EH (cell line): ENCODE results near the gene PPAN.
A peak's percentile ranks its signal among the peaks of the same experiment; 100 is the strongest.

Experiments
- DNase-seq: peaks from one replicate; pipeline ENCODE4 v3.0.0-alpha.2; 2015; ENCODE audit warnings: low read depth

Gene PPAN, protein sequence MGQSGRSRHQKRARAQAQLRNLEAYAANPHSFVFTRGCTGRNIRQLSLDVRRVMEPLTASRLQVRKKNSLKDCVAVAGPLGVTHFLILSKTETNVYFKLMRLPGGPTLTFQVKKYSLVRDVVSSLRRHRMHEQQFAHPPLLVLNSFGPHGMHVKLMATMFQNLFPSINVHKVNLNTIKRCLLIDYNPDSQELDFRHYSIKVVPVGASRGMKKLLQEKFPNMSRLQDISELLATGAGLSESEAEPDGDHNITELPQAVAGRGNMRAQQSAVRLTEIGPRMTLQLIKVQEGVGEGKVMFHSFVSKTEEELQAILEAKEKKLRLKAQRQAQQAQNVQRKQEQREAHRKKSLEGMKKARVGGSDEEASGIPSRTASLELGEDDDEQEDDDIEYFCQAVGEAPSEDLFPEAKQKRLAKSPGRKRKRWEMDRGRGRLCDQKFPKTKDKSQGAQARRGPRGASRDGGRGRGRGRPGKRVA

DNA sequence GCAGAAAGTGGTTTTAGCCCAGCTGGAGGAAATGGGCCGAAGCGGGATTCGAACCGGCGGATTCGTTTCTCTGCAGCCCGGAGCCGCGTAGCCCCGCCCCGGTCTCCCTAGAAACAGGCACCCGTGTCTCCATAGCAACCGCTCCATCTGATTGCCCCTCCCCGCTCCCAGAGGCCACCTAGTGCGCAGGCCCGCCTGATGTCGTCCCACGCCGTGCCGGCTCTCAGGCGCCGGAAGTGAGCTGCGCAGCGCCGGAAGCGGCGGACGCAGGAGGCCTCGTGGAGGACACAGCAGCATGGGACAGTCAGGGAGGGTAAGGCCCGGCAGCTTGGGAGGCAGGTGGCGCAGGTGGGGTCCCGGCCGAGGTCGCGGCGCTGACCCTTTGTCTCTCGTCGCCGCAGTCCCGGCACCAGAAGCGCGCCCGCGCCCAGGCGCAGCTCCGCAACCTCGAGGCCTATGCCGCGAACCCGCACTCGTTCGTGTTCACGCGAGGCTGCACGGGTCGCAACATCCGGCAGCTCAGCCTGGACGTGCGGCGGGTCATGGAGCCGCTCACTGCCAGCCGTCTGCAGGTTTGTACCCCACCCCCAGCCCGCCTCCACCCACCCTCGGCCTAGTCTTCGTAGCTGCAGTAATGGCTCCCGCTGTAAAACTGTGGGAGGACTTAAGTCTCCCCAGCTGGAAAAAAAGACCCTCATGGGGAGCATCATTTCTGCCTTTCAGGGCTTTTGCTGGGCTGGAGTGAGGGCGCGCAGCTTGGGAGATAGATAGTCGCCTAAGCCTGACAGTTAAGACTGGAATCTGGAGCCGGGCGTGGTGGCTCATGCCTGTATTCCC lies at the start of gene PPAN:
Gene PPAN, plus strand, starts transcription at position 263 of the 837 bp plus-strand sequence. Its CDS starts 33 bp downstream, at position 296.
- DNase-seq: peak; percentile 99

DNA sequence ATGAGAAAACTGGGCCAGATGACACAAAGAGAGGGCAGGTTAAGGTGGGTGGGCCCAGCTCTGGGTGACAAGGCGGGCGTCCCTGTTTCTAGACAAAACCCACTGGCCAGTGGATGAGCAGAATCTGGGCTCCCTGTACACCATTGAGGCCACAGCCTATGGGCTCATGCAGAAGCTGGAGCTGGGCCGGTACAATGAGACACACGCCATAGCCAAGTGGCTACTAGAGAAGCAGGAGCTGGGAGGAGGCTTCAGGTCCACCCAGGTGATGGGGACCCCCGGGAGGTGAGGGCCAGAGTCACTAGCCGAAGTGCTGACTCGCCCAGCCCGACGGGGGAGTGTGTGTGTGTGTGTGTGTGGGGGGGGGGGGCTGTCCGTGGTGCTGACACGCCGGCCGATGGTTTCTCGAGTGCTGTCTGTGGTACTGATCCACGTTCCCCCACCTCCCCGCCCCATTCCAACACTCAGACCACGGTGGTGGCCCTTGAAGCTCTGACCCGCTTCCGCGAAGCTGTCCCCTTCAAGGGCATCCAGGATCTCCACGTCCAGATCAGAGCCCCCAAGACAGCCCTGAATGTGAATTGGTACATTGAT lies 44.3 kb upstream of the PPAN start:
- peak; percentile 36 for DNase-seq

GRCh38 chr19:10068205-10068604 lies 38.0 kb upstream of the PPAN start:
- no peak for DNase-seq

DNA sequence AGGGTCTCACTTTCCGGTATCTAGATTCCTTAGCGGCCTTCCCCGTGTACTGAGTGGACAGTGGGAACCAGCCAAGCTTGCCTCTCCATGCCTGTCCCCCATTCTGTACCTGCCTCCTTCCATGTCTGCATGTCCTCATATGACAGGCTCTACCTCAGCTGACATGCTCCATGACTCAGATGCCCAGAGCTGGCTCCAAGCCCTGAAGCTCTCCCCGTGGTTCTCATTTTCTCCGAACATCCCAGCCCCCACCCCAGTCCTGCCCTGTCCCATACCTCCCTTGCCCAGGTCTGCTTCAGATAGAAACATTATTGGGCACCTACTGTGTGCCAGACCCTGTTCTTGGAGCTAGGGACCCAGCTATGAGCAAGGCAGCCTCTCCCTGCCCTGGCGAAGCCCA lies 37.1 kb upstream of the PPAN start:
- DNase-seq: no peak

DNA sequence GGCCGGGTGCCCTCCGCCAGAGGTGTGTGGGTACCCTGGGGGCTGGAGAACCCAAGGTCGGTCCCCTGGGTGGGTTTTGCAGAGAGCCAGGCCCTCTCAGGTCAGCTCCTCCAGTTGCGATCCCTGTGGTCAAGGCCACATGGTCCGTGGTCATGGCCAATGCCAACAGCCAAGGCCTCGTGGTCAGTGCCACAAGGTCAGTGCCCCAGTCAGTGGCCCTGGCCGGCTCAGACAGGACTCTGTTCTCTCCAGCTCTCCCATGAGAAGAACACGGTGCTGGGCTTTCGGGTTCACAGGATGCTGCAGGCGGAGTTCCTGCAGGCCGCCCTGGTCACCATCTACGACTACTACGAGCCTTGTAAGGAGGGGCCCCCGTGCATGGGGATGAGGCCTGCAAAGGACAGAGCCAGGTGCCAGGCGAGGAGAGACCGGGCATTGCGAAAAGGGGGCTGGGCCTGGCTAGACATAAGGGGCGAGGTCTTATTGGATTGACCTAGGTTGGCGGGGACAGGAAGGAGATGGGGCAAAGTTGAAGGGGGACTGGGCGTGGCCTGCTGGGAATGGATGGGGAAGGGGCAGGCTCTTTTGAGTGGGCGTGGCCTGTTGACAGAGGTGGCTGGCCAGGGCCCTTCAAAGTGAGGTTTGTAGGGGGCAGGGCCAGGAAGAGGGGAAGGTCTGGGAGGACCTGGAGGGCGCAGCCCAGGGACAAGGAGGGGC lies 35.3 kb upstream of the PPAN start:
- no peak for DNase-seq

- DNase-seq: peak; percentile 43
Observed at GRCh38 chr19:10074153-10074552, 32.0 kb upstream of the PPAN start.

DNA sequence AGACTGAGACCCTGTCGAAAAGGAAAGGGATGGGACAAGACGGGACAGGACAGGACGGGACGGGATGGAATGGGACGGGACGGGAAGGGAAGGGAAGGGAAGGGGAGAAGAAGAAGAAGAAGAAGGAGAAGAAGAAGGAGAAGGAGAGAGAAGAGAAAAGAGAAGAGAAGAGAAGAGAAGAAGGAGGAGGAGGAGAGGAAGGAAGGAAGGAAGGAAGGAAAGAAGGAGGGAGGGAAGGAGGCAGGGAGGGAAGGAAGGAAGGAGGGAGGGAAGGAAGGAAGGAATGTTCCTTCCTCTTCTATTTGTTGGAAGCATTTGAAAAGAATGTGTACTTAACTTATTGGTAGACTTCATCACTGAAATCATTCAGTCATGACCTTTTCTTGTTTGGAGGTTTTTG lies 29.6 kb upstream of the PPAN start:
- DNase-seq: no peak

DNA sequence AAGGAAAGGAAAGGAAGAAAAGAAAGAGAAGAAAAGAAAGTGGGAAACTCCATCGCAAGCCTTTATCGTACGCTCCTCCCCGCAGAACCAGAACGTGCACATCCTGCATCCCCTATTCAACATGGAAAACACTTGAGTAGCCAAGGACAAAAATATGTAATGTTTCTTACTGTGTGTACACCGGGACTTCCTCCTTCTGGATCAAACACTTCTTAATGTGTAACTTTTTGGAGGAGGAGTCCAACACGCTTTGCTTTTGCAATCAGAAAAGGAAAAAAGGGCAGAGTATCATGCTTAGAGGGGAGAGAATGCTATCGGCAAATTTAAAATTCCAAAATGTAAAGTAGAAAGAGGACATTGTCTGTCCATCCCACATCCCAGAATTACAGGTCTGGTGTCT lies 27.8 kb upstream of the PPAN start:
- DNase-seq: no peak

- DNase-seq: no peak
Observed at GRCh38 chr19:10079031-10079453, 27.1 kb upstream of the PPAN start.

- DNase-seq: no peak
Observed at GRCh38 chr19:10083911-10084310, 22.3 kb upstream of the PPAN start.

DNA sequence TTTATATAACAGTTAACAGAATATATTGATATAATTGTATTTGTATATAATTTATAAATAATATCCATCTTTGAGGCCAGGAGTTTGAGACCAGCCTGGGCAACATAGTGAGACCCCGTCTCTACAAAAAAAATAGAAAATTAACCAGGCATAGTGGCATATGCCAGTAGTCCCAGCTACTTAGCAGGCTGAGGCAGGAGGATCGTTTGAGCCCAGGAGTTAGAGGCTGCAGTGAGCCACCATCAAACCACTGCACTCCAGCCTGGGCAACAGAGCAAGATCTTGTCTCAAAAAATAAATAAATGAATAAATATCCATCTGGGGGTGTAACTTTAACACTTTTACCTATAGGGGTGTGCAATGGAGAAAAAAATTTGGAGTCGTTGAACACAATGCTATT lies 21.4 kb upstream of the PPAN start:
- DNase-seq: no peak

- peak; percentile 74 for DNase-seq
Observed at GRCh38 chr19:10085641-10086590, 20.2 kb upstream of the PPAN start, which contains the start of gene SHFL. Gene SHFL, plus strand, starts transcription at chr19:10086317. Its CDS starts 111 bp downstream, at chr19:10086428.

GRCh38 chr19:10086591-10087192 lies 19.5 kb upstream of the PPAN start:
- peak; percentile 11 for DNase-seq

- no peak for DNase-seq
Observed at GRCh38 chr19:10087296-10088061, 18.7 kb upstream of the PPAN start.

DNA sequence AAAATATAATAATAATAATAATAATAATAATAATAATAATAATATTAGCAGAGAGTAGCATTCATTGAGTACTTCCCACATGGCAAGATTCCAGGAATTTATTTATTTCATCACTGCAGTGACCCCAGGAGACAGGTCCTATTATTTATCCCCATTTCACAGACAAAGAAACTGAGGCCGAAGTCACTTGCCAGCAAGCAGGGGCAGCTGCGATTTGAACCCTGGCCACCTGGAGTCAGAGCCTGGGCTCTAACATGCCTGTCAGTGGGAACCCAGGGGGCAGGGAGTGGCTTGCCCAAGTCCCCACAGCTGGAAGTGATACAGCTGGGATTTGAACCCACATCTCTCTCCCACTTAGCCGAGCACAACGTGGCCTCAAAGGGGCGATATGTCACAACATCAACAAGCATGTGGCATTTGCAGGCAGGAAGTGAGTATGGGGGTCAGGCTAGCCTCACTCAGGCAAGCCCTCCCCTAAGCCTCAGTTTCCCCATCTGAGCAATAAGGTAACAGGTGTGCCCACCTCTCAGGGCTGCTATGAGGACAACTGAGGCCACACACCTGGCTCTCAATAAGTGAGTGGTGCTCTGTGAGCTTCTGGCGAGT lies 17.1 kb upstream of the PPAN start:
- DNase-seq: no peak

- DNase-seq: no peak
Observed at GRCh38 chr19:10089801-10090375, 16.3 kb upstream of the PPAN start.

GRCh38 chr19:10091370-10091687 lies 14.8 kb upstream of the PPAN start:
- no peak for DNase-seq

DNA sequence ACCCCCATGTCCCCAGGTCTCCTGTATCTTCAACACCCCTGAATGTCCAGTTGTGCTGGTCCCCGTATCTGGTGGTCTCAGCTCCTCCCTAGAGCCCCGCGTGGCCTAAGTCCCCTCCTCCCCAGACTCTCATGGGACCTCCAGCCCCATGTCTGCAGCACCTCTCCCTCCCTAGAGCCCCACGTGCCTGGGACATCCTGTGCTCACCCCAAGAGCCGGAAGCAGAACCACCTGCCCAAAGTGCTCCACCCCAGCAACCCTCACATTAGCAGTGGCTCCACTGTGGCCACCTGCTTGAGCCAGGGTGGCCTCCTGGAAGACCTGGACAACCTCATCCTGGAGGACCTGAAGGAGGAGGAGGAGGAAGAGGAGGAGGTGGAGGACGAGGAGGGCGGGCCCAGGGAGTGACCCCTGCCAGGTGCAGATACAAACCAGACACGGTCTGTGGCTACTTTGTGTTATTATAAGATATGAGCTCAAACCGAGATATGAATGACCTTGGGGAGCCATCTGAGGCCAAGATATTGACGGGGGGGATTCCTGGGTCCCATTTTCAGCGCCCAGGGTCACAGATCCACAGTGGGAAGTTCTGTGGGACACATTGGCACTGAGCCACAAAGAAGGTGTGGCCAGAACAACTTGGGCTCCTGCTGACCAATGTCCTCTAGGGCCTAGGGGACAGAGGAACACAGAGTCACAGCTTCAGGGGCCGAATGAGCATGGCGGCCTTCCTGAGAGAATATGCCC lies 14.1 kb upstream of the PPAN start:
- DNase-seq: no peak
